Right lobe of liver (tissue), 6 donors: ENCODE data around the gene ZBTB8A. TPM values are rescaled to one million over a fixed set of nuclear protein-coding genes. Genes with fewer than 3 reads are reported as not detected.

Experiments used
- ATAC-seq, 4 donors: fragments of 200-7000 bp; cut with Tn5 transposase; one replicate each; pipeline ENCODE4 v1.9.1; 2020; ENCODE audit warnings: mild to moderate bottlenecking in 4 of 4, moderate library complexity in 4 of 4
- DNase-seq, 3 donors: peaks; one replicate each; pipeline ENCODE4 v3.0.0-alpha.2; 2020
- H3K27ac ChIP-seq, 3 donors: fragments of 200-600 bp; one replicate each; pipeline ENCODE4 v1.8.0; 2022
- H3K27me3 ChIP-seq, 2 donors: fragments of 200-600 bp; one replicate each; pipeline ENCODE4 v1.8.0; 2022
- H3K36me3 ChIP-seq, 4 donors: fragments of 200-600 bp; sonication (generic) in 1 of 4; one replicate each; pipeline versions ENCODE4 v1.5.1 to v1.8.0; 2017 to 2022; ENCODE audit warnings: control low read depth in 1 of 4
- H3K4me1 ChIP-seq, 4 donors: fragments of 200-600 bp; sonication (generic) in 1 of 4; one replicate each; pipeline versions ENCODE4 v1.5.1 to v1.8.0; 2017 to 2022; ENCODE audit warnings: control low read depth in 1 of 4
- H3K4me3 ChIP-seq, 3 donors: fragments of 200-600 bp; one replicate each; pipeline ENCODE4 v1.8.0; 2022
- H3K9me3 ChIP-seq, 4 donors: fragments of 200-600 bp; sonication (generic) in 1 of 4; one replicate each; pipeline versions ENCODE4 v1.5.1 to v1.8.0; 2017 to 2022; ENCODE audit warnings: control low read depth in 1 of 4
- CTCF ChIP-seq, 4 donors: fragments of 200-600 bp in 3 of 4; fragments of 450-650 bp in 1 of 4; IDR thresholded peaks; one replicate each; pipeline versions ENCODE4 v1.5.1 to v1.8.0; 2016 to 2022; ENCODE audit warnings: antibody characterized with exemption in 4 of 4, mild to moderate bottlenecking in 2 of 4
- POLR2A ChIP-seq: fragments of 450-650 bp; IDR thresholded peaks from one replicate; pipeline ENCODE4 v1.6.1; 2017; ENCODE audit warnings: antibody characterized with exemption, mild to moderate bottlenecking
- WGBS: methylation state at CpG from one replicate; pipeline ENCODE4 v1.1.6; 2018; ENCODE audit warnings: low coverage, low lambda C conversion rate; ENCODE audit not compliant: insufficient coverage; ENCODE audit errors: missing lambda C conversion rate; 5-methylcytosine and 5-hydroxymethylcytosine counted together
- intact Hi-C, 2 donors: fragments of 100-400 bp; cut with DNase I; formaldehyde crosslinking; loops; one replicate each; pipeline versions ENCODE4 v1.11.2 to v1.14.1; 2022
- total RNA-seq, 6 experiments: library from RNA; depleted of rRNA in 2 of 6; stranded (reverse); fragments of >200 nt in 2 of 6; fragmentation: NEBNext Ultra II Directional in 3 of 6; extraction: Animal tissue kit (Norgen Biotek cat#: 25700) in 3 of 6; gene quantifications; one replicate each; pipeline versions ENCODE4 v1.1.0 to v1.2.4, GENCODE V29; 2016 to 2023
- donor health status: DM: no; HTN: yes; CAD: no.
- donor health status: DM: no; HTN: no; CAD: no.
- donor health status: DM: no; HTN: no; CAD: no.
- donor health status: DM: no; HTN: yes; CAD: no.
- donor health status: DM: no; HTN: yes; CAD: no.

The ZBTB8A gene
- total RNA-seq, 6 experiments from 2014 or later, result 1.6 to 3.4 (median 2.3) TPM

- H3K4me3 ChIP-seq, result no peak overlapping the region
- H3K4me1 ChIP-seq, result no peaks in the 10 kb centered on the region
- no peaks in the 10 kb centered on the region for H3K36me3 ChIP-seq
- H3K9me3 ChIP-seq, result no peaks in the 10 kb centered on the region
- H3K27me3 ChIP-seq, result no peaks in the 10 kb centered on the region
- WGBS, result no CpG with 5 or more reads among the region's 5 CpGs
- DNase-seq, result no peak
- intact Hi-C loops, result no loop called here
- ATAC-seq, result no peak
- TF ChIP-seq CTCF (IDR thresholded peaks at IDR 0.05) (no peak), POLR2A (no peak)
- no peak overlapping the region for H3K27ac ChIP-seq
These were observed 22.8 kb upstream of the ZBTB8A start for GRCh38 chr1:32516402-32516801.

- TF ChIP-seq CTCF (IDR thresholded peaks at IDR 0.05) (no peak), POLR2A (no peak)
- H3K27ac ChIP-seq, result no peak overlapping the region
- no peak for ATAC-seq
- intact Hi-C loops, result no loop called here
- H3K36me3 ChIP-seq, result no peaks in the 10 kb centered on the region
- no peak for DNase-seq
- H3K4me1 ChIP-seq, result no peaks in the 10 kb centered on the region
- no peak overlapping the region for H3K4me3 ChIP-seq
- 95% methylated on average over 4 of the region's 4 CpGs for whole genome bisulfite sequencing
- H3K9me3 ChIP-seq, result no peaks in the 10 kb centered on the region
- no peaks in the 10 kb centered on the region for H3K27me3 ChIP-seq
These were observed 20.3 kb upstream of the ZBTB8A start for GRCh38 chr1:32518976-32519375.

GRCh38 chr1:32521165-32521564 is 18.1 kb upstream of the ZBTB8A start:
- intact Hi-C loops, result no loop called here
- TF ChIP-seq CTCF (IDR thresholded peaks at IDR 0.05) (no peak), POLR2A (no peak)
- no peaks in the 10 kb centered on the region for H3K4me1 ChIP-seq
- ATAC-seq (no peak), DNase-seq (no peak)
- no peaks in the 10 kb centered on the region for H3K9me3 ChIP-seq
- no peaks in the 10 kb centered on the region for H3K27me3 ChIP-seq
- H3K4me3 ChIP-seq, result no peak overlapping the region
- no peak overlapping the region for H3K27ac ChIP-seq
- H3K36me3 ChIP-seq, result no peaks in the 10 kb centered on the region
- 78% methylated on average over 5 of the region's 6 CpGs for WGBS

- no peak for TF ChIP-seq POLR2A
- no peak for TF ChIP-seq CTCF (IDR thresholded peaks at IDR 0.05)
- Histone ChIP-seq H3K4me3 (no peak overlapping the region), H3K27ac (no peak overlapping the region), H3K36me3 (no peaks in the 10 kb centered on the region), H3K4me1 (no peaks in the 10 kb centered on the region), H3K27me3 (no peaks in the 10 kb centered on the region), H3K9me3 (no peaks in the 10 kb centered on the region)
- no peak for ATAC-seq
- DNase-seq, result no peak
- WGBS, result 63% methylated on average over 3 of the region's 3 CpGs
- intact Hi-C loops, result no loop called here
These were observed 14.2 kb upstream of the ZBTB8A start for GRCh38 chr1:32525053-32525452.
